GM12874 (cell line): Measurements from ENCODE around the gene WTAP.

Experiments used
- CTCF ChIP-seq: IDR thresholded peaks from 2 replicates; pipeline ENCODE4 v1.5.1; 2011; ENCODE audit warnings: low read depth, mild to moderate bottlenecking, control low read depth, low read length, moderate library complexity; ENCODE audit not compliant: insufficient read depth

The WTAP gene

GRCh38 chr6:159726255-159726917 is 920 bp upstream of the WTAP start:
- no peak for TF ChIP-seq CTCF

GRCh38 chr6:159727717-159728445 is 575 bp downstream of the WTAP start:
- 0 out of 2 replicates have a peak, but pooled peaks have one; percentile 1 for TF ChIP-seq CTCF

GRCh38 chr6:159728531-159728964 is 1.2 kb downstream of the WTAP start:
- no peak for TF ChIP-seq CTCF

GRCh38 chr6:159729598-159730331 is 2.5 kb downstream of the WTAP start:
- TF ChIP-seq CTCF = no peak

- TF ChIP-seq CTCF = no peak
These were observed 3.0 kb downstream of the WTAP start for GRCh38 chr6:159730332-159730676.

- TF ChIP-seq CTCF = no peak
These were observed 9.6 kb downstream of the WTAP start for GRCh38 chr6:159736908-159737307.

- TF ChIP-seq CTCF = no peak
These were observed 12.0 kb downstream of the WTAP start for GRCh38 chr6:159739341-159739740.
